NCI-H82 treated with DMSO at 0.1 percent for 48 hours (cell line): ENCODE measurements around the gene C2orf76.
A peak's percentile ranks its signal among the peaks of the same experiment; 100 is the strongest.
"Not testable (repeated sequence)": the region's sequence is repeated elsewhere in the genome, so short reads cannot be mapped to it uniquely, and the experiment has no call there.

Source experiments
- DNase-seq: peaks from one replicate; lab custom pipeline; 2025; ENCODE audit not compliant: unreplicated experiment; lab: John Stamatoyannopoulos, UW

Gene C2orf76

DNA sequence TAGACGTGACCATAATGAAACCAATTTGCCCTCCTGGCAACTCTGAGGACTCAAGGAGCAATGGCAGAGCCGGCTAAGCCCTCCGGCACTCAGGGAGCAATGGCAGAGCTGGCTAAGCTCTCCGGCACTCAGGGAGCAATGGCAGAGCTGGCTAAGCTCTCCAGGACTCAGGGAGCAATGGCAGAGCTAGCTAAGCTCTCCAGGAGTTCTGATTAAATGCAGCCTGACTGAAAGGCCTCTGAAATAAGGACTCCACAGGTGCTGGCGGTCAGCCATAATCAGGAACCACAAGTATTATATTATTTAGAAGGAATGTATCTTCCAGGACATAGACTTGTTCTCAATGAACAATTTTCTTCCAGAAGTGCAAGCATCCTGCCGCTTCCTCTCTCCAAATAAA, 65.2 kb downstream of the C2orf76 start:
- no peak for DNase-seq

DNA sequence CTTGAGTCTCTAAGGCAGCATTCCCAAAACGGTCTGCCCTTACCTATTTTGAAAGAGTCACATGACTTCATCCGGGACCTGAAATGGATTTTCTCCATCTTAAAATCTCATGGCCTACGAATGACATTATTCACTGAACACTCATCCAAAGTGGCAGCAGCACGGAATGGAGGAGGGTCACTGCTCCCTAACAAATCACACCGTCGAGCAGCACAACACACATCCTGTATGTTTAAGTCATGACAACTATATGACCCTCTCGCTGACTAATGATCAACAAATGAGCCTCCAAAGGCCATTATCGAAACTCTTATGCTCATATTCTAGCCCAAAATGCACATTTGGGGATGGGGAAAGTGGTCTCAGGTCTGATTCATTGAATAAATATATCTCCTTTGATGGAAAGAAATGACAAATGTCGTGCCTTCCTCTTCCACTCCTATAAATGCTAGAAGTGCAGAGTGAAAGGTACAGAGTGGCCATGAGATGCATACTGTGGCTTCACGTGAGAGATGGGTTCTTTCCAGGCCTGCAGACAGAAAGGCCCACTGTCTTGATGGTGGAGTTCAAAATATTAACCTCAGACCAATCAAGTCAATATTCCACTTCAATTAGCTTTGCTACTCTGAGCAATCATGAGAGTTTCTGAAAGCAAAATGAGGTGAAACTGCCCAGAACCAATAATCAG, 70.8 kb downstream of the C2orf76 start:
- no peak for DNase-seq

DNA sequence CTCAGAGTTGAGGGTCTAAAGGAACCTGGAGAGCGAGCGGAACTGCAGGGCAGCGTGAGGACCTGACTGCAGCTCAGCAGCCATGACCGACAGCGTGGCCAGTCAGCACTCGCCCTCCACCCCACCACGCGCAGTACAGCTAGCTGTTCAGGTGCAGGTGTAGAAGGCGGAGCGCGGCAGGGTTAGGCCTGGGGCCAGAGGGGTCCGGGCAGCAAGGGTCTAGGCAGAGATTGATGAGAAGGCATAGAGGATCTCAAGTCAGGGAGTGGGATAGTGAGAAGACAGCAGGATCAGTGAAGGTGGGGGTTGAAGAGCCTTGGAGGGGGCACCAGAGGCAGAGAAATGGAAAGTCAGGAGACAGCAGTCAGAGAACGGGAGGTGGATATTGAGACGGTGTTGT, 72.0 kb downstream of the C2orf76 start:
- DNase-seq, result no peak

DNA sequence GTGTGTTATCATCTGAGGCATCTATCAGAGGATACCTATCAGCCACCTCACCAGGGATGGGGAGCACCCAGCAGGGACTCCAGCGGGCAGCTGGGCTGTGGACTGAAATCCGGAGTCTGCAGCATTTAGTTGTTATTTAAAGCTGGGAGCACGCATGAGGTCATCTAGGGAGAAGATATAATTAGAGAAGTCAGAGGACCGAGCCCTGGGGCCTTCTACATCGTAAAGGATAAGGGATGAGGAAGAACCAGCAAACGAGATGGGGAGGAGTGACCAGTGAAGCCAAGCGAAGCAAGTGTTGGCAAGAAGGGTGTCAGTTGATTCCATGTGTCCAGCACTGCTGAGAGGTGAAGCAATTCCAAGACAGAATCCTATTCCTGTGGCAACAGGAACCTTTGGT, 72.7 kb downstream of the C2orf76 start:
- no peak for DNase-seq

DNA sequence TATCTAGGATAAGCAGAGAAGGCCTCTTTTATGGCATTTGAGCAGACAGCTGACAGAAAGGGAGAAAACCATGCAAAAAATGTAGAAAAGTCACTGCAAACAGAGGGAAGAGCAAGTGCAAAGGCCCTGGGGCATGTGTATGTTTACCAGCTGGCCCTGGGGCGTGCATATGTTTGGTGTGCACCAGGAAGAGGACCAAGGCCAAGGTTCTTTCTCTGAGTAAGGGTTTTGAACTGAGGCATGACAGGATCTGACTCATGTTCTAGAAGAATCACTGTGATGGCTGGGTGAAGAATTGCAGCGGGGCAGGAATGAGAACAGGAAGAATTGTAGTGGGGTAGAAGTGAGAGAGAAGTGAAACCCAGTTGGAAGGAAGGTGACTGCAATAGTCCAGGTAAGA, 73.4 kb downstream of the C2orf76 start:
- no peak for DNase-seq

DNA sequence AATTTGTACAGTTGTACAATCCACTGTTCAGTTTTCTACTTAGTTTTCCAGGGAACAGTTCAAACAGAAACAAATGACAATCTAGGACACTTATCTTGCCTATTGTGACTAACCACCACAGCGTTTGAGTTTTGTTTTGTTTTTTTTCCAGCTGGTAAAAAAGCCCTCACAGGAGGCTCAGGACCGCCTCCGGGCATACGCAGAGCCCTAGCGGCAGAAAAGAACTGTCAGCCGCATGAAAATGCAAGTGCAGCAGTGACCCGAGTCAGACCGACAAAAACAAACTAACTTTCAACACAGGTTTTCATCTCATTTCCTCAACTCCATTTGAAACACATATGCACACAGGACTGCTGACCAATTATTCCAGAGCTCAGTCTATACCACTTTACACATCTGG, 74.4 kb downstream of the C2orf76 start:
- no peak for DNase-seq

DNA sequence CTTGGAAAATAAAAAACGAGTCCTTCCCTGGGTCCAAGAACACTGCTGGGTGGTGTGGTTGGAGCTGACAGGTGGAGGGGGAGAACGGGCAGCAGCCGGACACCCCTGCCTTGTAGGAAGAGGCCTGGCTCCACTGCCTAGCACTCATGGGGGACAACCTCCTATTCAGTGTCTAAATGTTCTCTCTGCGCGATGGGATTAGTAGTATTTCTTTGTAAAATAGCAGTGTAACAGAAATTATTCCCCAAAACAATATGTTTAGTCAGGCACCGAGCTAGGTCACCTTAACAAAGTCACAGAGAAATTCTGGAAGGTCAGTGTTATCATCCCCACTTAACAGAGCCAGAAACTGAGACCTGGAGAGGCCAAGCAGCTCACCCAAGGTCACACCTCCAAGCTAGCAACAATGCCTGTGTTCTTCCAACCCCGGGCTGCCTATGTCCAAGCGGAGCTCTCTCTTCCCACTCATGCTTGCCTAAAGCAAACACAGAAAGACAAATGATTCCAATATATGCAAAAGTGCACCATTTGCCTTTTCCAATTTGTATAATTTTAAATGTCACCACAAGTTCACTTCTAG, 75.0 kb downstream of the C2orf76 start:
- no peak for DNase-seq

DNA sequence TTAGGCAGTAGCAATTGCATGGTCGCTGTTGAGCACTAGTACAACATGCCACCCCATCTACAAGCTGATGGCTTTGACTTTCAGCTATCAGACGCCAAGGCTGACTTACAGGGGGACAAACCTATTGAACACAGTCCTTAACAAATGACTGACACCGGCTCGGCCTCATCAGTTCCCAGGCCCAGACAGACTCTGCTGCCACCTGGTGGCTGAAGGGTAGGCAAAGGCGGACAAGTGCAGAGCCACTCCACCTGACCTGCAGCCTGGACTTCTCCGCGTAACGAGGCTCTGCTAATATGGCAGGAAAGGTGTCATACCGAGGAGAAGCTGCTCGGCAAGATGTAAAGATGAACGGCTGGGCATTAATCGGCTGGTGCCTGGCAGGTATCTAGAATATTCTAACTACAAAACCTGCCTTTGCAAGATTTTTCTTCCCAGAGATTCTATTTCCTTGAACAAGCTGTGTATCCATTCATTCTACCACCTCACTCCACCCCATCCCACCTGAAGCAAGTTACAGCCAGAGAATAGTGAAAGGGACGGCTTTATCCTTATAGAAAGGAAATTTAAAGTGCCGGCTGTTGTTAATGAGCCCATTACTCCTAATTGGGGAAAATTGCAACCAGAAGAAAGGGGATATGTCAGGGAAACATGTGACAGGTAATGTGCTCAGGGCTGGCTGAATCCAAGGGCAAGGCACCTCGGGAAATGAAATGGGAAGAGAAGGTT, 75.6 kb downstream of the C2orf76 start:
- peak; percentile 37 for DNase-seq

DNA sequence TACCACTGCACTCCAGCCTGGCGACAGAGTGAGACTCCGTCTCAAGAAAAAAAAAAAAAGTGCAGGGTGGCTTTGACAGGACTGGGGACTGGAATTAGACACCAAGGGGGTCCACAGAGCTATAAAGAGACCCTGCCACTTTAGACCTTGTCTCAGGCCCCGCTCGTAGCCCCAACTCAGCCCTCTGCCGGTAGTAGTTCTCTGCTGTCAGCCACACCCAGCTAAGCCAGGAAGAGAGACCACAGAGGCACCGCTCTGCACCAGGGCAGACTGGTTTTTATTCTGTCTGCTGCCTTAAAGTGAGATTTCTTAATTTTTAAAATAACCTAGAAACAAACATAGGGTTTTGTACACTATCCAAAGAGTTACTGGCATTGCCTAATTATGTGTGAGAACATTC, 77.0 kb downstream of the C2orf76 start:
- DNase-seq, result no peak

DNA sequence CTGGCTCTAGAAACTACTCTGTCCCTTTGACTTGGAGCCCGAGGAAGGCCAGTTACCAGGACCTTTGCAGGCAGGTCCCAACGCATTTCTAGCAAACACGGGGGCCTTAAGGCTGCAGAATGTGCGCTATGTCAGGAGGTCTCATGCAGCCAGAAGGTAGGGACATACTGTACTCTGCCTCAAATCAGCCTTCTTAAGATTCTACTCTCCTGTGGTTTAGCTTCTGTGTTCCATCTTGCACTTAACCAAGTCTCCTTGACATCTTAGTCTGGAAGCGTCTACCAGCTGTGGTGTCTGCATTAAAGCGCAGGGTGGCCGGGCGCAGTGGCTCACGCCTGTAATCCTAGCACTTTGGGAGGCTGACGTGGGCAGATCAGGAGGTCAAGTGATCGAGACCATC, 77.5 kb downstream of the C2orf76 start:
- DNase-seq, result no peak

DNA sequence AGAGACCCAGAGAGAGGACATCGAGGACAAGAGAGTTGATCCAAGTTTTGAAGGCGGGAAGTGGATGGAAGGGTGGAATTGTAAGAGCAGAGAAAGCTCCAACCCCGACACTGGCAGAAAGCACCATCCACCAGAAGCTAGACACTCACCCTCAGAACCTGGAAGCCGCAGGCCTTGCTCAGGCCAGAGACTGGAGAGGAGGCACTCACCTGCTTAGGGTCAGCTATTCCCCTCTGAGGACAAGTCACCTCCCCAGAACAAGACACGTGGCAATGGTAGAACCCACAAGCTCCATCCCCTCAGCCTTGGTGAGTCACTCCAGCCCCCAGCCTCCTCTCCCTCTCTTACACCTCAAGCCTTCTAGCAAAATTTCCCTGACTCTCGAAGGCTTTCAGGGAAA, 78.1 kb downstream of the C2orf76 start:
- DNase-seq, result no peak

DNA sequence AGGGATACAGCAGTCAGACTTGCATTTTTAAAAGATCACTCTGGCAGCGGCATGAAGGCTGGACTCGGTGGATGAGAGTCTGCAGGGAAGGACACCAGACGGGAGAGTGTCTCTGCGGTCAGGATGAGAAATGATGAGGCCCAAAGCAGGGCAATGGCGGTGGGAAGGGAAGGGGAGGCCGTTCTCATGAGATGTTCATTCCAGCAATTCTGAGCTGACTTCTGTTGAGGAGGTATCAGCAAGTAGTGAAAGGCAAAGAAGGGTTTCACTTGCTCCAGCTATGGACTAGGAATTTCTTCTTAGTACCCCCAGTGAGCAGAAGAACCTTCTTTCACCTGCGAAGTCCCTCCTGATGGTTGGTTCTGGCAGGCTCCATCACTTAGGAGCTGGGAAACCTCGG, 80.0 kb downstream of the C2orf76 start:
- DNase-seq, result no peak

DNA sequence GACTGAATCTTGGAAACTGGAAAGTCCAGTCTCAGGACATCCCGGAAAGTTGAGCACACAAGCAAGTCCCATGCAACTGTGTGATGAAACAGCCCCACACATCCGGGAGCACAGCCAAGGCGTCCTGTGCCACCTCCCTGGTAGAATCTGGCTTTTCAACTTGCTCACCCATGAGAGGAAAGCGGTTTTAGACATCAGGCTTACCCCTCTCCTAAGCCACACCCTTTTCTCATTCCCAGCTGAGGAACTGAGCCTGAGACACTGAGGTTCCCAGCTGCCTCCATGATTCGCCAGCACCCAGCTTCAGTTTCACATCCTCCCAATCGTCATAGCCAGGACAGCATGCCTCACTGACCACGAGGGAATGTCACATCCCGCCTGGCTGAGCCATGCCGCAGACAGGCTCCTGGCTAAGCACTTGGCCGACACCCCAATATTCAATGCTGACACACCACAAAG, 82.7 kb downstream of the C2orf76 start:
- no peak for DNase-seq

DNA sequence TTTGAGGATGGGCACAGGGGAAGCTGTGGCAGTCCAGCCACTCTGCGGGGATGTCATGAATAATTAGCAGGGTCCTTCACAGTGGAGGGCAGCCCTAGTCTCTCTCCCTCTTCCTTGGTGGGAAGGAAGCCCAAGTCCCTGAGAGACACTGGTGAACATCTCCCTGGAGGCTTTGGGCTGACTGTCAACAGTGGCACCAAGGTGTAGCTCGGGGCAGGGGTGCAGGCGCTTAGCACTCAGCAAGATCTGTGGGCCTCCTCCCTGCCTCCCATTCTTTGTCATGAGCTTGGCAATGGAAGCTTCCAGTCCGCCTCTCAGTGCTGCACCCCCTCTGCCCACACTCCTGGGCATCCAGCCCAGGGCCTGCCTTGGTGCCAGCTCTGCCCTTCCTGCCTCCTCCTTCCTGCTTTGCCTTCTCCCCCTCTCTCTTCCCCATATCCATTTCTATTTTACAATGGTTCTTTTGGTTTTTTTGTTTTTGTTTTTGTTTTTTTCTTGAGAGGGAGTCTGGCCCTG, 83.6 kb downstream of the C2orf76 start:
- no peak for DNase-seq

DNA sequence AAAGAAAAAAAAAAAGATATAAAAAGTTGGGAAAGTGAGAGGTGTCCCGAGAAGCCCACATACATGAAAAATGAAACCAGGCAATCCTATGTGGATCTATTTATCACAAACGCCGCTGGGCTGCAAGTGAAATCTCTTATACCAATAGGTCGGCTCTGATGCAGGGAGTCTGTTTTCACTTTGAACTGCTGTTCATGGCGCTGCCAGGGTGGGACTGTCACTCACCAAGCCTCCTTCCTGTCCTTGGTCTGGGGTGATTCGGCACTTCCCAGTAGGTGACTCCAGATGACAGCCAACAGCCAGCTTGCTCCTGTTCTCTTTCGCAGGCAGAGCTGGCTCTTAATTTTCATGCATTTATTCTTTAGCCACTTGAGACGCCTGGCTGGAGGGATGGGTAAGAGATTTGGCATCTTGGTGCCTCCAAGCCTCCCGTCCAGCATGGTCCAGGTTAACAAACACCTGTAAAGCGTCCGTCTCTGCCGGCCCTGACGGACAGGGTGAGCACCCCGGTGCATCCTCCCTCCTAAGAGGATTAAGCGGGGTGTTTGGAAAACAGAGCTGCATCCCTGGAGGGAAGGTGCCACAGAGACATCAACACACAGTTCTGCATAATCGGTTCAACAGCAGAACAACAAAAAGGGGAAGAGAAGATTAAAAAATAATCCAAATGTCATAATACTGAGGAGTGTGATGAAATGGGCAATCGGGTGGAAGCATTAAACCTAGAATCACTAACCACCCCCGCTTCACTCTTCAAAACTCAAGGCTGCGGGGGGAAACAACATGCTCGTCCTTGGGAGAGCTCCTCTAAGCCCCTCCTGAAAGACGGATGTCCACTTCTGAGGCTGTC, 84.3 kb downstream of the C2orf76 start:
- DNase-seq, result no peak

DNA sequence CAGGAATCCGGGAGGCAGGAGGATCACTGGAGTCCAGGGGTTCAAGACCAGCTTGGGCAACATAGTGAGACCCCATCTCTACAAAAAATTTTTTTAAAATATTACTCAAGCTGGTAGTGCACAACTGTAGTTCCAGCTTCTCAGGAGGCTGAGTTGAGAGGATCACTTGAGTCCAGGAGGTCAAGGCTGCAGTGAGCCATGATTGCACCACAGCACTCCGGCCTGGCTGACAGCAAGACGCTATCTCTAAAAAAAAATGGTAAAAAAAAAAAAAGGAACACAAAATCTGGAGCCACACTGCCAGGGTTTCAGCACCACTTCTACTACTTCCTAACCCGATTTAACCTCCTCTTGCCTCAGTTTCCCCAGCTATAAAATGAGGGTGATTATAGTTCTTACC, 86.0 kb downstream of the C2orf76 start:
- no peak for DNase-seq

DNA sequence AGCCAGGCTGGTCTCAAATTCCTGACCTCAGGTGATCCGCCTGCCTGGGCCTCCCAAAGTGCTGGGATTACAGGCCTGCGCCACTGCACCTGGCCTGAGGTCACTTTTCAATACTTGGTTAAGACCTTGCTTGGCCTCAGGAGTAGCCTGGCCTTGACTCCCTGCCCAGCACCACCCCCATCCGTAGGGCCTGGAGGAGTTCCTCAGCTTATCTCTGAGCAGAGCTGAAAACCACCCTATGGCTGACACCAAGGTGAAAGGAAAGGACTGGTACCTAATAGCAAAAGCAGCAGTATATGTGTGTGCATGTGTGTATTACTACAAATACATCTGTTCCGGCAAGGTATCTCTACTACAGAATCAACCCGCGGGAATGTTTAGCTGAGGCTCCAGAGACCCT, 87.0 kb downstream of the C2orf76 start:
- DNase-seq, result no peak

DNA sequence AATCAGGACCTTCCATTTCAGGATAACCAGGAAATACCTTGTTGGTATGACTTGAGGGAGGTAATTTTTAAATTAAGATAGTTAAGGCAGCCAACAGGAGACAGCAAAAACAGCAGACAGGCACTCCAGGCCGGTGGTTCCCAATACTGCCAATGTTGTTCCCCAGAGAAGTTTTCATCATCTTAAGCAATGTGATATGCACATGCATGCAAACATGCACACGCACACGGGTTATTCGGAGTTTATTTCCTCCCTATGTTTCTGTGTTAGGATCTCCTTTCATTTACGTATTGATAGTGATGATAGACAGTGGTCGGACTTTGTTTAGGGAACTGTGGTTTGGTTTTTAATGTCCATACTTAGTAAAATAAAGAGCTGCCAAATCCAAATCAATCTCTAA, 87.7 kb downstream of the C2orf76 start:
- no peak for DNase-seq

DNA sequence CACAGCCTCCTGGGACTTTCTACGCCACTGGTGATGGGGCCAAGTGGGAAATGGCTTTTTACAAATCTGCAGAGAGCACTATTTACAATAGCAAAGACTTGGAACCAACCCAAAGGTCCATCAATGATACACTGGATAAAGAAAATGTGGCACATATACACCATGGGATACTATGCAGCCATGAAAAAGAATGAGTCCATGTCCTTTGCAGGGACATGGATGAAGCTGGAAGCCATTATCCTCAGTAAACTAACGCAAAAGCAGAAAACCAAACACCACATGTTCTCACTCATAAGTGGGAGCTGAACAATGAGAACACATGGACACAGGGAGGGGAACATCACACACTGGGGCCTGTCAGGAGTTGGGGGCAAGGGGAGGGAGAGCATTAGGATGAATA, 88.2 kb downstream of the C2orf76 start:
- DNase-seq, result not testable (repeated sequence)

DNA sequence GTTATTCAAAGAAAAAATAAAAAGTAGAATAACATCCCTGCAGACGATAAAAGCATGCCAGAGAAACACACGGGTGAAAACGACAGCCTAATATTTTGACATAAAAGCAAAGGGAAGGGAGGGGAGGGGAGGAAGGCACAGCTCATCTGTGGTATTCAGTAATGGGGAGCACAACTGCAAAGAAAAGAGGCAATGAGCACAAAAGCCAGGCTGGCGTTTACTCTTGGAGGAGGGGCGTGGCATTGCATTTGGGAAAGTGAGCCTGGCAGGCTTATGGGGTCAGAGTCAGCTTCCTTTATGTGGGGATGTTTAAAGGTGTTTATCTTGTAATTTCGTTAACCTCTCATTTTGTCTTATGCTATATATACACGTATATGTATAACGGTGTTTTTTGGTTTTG, 89.8 kb downstream of the C2orf76 start:
- no peak for DNase-seq

DNA sequence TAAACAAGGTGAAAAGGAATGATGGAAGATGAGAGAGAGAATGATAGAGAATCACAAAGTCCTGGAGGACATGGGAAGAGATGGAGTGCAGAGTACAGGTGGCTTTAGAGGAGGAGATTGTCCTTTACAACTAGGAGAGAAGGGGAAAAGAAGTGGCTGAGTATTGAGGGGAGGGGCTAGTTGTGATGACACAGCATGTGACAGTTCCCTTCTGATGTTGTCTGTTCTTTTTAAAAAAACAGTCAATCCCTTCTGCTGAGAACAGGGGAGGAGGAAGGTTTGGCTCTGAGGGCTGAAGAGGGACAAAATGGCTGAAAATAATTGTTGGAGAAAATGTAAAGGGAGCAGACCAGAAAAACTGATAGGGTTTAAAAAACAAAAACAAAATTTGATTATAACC, 99.0 kb downstream of the C2orf76 start:
- DNase-seq, result no peak
